Stomach (tissue), 4 donors: Measurements from ENCODE around the gene AMELX.

Source experiments
- EP300 ChIP-seq: sonication (generic); formaldehyde crosslinking; IDR thresholded peaks from one replicate; pipeline ENCODE4 v1.6.1; 2017; ENCODE audit warnings: antibody characterized with exemption
- POLR2A ChIP-seq, 4 donors: fragments of 450-650 bp; IDR thresholded peaks; one replicate each; pipeline ENCODE4 v1.6.1; 2016; ENCODE audit warnings: antibody characterized with exemption in 4 of 4, control low read depth in 2 of 4, mild to moderate bottlenecking in 1 of 4, moderate library complexity in 1 of 4
- TF ChIP-seq, protein P1 (sequence below), 7 experiments: fragments of 450-650 bp in 4 of 7; fragments of 200-600 bp in 3 of 7; sonication (generic) in 3 of 7; IDR thresholded peaks; one replicate each; pipeline ENCODE4 v1.5.1; 2016 to 2019; ENCODE audit warnings: antibody characterized with exemption in 7 of 7, control low read depth in 2 of 7, mild to moderate bottlenecking in 1 of 7

GRCh38 chrX:11273544-11273943 is 19.7 kb upstream of the AMELX start:
- no peak for TF ChIP-seq EP300
- TF ChIP-seq, protein P1, sequence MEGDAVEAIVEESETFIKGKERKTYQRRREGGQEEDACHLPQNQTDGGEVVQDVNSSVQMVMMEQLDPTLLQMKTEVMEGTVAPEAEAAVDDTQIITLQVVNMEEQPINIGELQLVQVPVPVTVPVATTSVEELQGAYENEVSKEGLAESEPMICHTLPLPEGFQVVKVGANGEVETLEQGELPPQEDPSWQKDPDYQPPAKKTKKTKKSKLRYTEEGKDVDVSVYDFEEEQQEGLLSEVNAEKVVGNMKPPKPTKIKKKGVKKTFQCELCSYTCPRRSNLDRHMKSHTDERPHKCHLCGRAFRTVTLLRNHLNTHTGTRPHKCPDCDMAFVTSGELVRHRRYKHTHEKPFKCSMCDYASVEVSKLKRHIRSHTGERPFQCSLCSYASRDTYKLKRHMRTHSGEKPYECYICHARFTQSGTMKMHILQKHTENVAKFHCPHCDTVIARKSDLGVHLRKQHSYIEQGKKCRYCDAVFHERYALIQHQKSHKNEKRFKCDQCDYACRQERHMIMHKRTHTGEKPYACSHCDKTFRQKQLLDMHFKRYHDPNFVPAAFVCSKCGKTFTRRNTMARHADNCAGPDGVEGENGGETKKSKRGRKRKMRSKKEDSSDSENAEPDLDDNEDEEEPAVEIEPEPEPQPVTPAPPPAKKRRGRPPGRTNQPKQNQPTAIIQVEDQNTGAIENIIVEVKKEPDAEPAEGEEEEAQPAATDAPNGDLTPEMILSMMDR (IDR thresholded peaks at IDR 0.05) = no peak
- TF ChIP-seq POLR2A (IDR thresholded peaks at IDR 0.05) = no peak
